ENCODE data around the gene CCDC148.
"Not testable (repeated sequence)": the region's sequence is repeated elsewhere in the genome, so short reads cannot be mapped to it uniquely, and the experiment has no call there.

CCDC148 gene

GRCh38 chr2:158319269-158319668, 137.3 kb downstream of the CCDC148 start:
- no peak overlapping the region for H3K4me3 ChIP-seq (ENCODE audit: low read depth, low read length)
- TF ChIP-seq, protein P1, sequence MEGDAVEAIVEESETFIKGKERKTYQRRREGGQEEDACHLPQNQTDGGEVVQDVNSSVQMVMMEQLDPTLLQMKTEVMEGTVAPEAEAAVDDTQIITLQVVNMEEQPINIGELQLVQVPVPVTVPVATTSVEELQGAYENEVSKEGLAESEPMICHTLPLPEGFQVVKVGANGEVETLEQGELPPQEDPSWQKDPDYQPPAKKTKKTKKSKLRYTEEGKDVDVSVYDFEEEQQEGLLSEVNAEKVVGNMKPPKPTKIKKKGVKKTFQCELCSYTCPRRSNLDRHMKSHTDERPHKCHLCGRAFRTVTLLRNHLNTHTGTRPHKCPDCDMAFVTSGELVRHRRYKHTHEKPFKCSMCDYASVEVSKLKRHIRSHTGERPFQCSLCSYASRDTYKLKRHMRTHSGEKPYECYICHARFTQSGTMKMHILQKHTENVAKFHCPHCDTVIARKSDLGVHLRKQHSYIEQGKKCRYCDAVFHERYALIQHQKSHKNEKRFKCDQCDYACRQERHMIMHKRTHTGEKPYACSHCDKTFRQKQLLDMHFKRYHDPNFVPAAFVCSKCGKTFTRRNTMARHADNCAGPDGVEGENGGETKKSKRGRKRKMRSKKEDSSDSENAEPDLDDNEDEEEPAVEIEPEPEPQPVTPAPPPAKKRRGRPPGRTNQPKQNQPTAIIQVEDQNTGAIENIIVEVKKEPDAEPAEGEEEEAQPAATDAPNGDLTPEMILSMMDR (conservative IDR thresholded peaks at IDR 0.05; ENCODE audit: low read depth, low read length), result no peak
- DNase-seq (ENCODE audit: low read depth), result no peak

- TF ChIP-seq, protein P1 (conservative IDR thresholded peaks at IDR 0.05; ENCODE audit: low read depth, low read length), result no peak
- H3K4me3 ChIP-seq (ENCODE audit: low read depth, low read length), result no peak overlapping the region
- no peak for DNase-seq (ENCODE audit: low read depth)
Measured at GRCh38 chr2:158317642-158318041, 138.9 kb downstream of the CCDC148 start.

DNA sequence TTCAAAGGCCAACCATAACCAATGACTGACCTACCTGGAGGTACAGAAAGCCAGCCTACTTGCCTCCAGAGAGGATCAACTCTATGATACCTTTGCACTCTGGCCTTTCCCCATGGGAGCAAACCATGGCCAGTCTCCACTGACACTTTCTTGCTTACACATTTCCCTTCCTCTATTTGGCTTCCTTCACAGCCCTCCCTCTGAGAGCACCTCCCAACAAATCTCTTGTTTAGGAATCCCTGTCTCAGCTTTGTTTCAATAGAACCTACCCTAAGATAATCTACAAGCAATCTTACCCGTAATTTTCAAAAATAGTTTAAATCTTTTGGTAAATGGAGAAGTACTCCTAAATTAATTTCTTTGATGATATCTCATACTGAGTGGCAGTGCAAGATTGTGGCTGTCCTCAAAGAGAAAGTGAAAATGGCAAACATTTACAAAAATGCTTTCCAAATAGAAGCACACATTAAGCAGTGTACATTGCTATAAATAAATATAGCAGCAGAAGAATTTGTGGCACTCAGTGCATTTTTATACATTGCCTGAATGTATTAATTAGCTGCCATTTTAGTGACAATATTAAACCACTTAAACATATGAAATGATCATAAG, 140.6 kb downstream of the CCDC148 start:
- no peak for DNase-seq (ENCODE audit: low read depth)
- TF ChIP-seq, protein P1 (conservative IDR thresholded peaks at IDR 0.05; ENCODE audit: low read depth, low read length), result no peak
- no peak overlapping the region for H3K4me3 ChIP-seq (ENCODE audit: low read depth, low read length)

DNA sequence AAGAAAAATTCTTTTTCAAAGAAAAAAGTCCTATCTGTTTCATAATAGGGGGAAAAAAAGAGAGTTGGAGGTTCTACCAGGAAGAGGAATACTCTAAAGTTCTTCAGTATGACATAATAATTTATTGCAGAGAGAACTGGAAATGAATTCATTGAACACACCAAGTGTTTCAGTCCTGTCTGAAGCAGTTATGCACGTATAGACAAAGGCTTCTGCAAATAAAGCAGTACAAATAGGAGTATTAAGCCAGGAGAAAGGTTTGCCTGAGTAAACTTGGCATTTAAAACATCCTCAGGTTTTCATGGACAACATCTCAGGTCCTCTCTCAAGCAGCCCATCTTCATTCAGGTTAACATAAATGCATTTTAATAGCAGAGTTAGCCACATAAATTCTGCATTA, 141.6 kb downstream of the CCDC148 start:
- no peak overlapping the region for H3K4me3 ChIP-seq (ENCODE audit: low read depth, low read length)
- TF ChIP-seq, protein P1 (conservative IDR thresholded peaks at IDR 0.05; ENCODE audit: low read depth, low read length), result no peak
- no peak for DNase-seq (ENCODE audit: low read depth)

DNA sequence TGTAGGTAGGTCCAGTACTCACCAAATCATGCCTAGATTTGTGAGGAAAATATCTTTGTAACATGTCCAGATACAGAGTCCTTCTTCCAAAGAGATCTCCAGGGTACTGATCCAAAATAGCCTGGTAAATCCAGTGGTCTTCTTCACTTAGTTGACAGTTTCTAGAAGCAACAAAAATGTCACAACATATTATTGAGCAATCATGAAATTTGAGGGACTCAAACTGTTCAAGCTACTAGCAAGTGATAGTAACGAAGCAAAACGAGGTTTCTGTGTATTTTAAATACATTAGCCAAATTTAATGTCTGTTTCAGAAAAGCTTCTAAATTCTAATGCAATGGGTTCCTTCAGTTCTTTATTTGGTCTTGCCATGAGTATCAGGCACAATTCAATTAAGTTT, 142.8 kb downstream of the CCDC148 start:
- no peak for DNase-seq (ENCODE audit: low read depth)
- TF ChIP-seq, protein P1 (conservative IDR thresholded peaks at IDR 0.05; ENCODE audit: low read depth, low read length), result no peak
- no peak overlapping the region for H3K4me3 ChIP-seq (ENCODE audit: low read depth, low read length)

GRCh38 chr2:158312981-158313380, 143.6 kb downstream of the CCDC148 start:
- H3K4me3 ChIP-seq (ENCODE audit: low read depth, low read length), result no peak overlapping the region
- TF ChIP-seq, protein P1 (conservative IDR thresholded peaks at IDR 0.05; ENCODE audit: low read depth, low read length), result no peak
- DNase-seq (ENCODE audit: low read depth), result no peak

- DNase-seq (ENCODE audit: low read depth); H3K4me3 ChIP-seq (ENCODE audit: low read depth, low read length): not testable (repeated sequence)
Measured at GRCh38 chr2:158310407-158310806, 146.1 kb downstream of the CCDC148 start.

All from choroid plexus epithelial cell (primary cell).